T-helper 1 cell (primary cell): ENCODE results near the gene FCHO2.

ENCODE experiments used
- DNase-seq, 5 donors: peaks; one replicate each; pipeline ENCODE4 v3.0.0-alpha.2; 2012 to 2020

FCHO2 gene

DNA sequence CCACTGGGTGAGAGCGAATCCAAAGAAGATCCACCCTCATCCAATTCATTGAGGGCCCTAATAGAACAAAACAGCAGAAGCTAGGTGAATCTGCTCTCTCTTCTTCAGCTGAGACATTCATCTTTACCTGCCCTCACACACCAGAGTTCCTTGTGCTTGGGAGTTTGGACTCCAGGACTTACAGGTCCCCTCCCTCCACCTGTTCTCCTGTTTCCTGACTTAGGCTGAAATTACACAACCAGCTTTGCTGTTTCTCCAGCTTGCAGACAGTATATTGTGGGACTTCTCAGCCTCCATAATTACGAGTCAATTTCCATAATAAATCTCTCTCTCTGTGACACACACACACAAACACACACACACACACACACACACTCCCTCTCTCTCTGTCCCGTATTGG is 183.6 kb downstream of the FCHO2 start:
- no peak for DNase-seq
